Activated CD8-positive, alpha-beta T cell treated with anti-CD3 and anti-CD28 coated beads, Interleukin-2, amount 10 ng/mL, durations not matched to agents 7 days and 5 days (primary cell): ENCODE data around the gene TLR10. TPM values are rescaled to one million over a fixed set of nuclear protein-coding genes. Genes with fewer than 3 reads are reported as not detected.

Experiments used
- ATAC-seq: fragments of 150-1000 bp; cut with Tn5 transposase; one replicate; pipeline ENCODE4 v1.10.0; 2021; ENCODE audit warnings: moderate library complexity
- CTCF ChIA-PET: fragments of 350-600 bp; sonication (Branson Sonifier 250); formaldehyde crosslinking; loops from one replicate; lab custom pipeline; 2021; ENCODE audit warnings: antibody characterized with exemption; lab: Charles Lee
- POLR2A ChIA-PET: fragments of 350-600 bp; sonication (Branson Sonifier 250); formaldehyde crosslinking; loops from one replicate; lab custom pipeline; 2021; ENCODE audit warnings: antibody characterized with exemption; lab: Charles Lee
- DNase-seq: peaks from one replicate; pipeline ENCODE4 v3.0.0-alpha.2; 2020
- H3K27ac Mint-ChIP-seq: one replicate; pipeline ENCODE4 v1.8.0; 2021; ENCODE audit warnings: mild to moderate bottlenecking, mixed read lengths
- H3K27me3 Mint-ChIP-seq: one replicate; pipeline ENCODE4 v1.8.0; 2021; ENCODE audit warnings: low read depth, mixed read lengths
- H3K36me3 Mint-ChIP-seq: one replicate; pipeline ENCODE4 v1.8.0; 2021; ENCODE audit warnings: low read depth, mixed read lengths
- H3K4me1 Mint-ChIP-seq: one replicate; pipeline ENCODE4 v1.8.0; 2021; ENCODE audit warnings: low read depth, mixed read lengths
- H3K4me3 Mint-ChIP-seq: one replicate; pipeline ENCODE4 v1.8.0; 2021; ENCODE audit warnings: mild to moderate bottlenecking, mixed read lengths
- H3K9me3 Mint-ChIP-seq: one replicate; pipeline ENCODE4 v1.8.0; 2022; ENCODE audit warnings: mixed read lengths; ENCODE audit not compliant: insufficient read depth
- total RNA-seq, 2 experiments: library from RNA; stranded (reverse); gene quantifications; one replicate each; pipeline ENCODE4 v1.2.3, GENCODE V29; 2021

TLR10 gene
- under 1 TPM in 1 of 2 experiments, not detected in 1; 0.08 TPM for total RNA-seq

DNA sequence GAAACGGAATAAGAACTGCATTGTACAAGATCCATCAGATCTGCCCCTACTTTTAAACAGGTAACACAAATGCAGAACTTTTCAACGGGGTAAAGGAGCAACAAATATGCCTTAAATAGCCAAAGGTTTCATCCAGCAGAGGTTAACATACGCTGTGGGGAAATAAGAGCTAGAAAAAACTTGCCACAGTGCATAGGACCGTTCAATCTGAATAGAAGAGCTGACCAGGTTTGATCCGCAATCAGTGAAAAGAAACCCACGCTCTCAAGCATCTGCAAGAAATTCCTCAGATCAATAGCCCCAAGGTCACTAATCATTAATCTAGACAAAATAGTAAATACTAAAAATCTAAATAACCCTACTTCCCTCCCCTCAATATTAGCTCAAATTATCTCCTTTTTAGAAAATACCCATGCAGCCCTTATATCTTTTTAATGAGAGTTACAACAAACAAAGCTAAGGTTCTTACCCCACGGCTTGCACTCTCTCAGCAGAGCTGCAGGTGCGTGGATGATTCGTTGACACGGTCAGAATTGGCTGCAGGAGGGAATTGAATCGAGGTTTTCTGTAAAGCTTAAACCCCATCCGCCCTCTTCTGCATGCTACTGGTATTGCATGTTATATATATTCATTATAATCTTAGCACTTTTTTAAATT lies at the start of gene TLR10:
Gene TLR10, minus strand, starts transcription at position 539 of the 657 bp plus-strand sequence. CDS start 7,400 bp downstream, outside the sequence.
- peaks cover 6% of the 10 kb centered on the region for H3K4me1 Mint-ChIP-seq
- H3K9me3 Mint-ChIP-seq, result no peaks in the 10 kb centered on the region
- H3K36me3 Mint-ChIP-seq, result no peaks in the 10 kb centered on the region
- ChIA-PET POLR2A (interaction anchor here (1.1 to 1.2 kb wide), 2 partner anchors 21 to 23 kb away, joined by 4 to 6 read pairs; no protein-coding TSS in a partner anchor), CTCF (interaction anchor here (0.6 to 5.7 kb wide), 40 partner anchors 9 to 713 kb away, joined by 3 to 99 read pairs (median 4); partner anchors contain the start of genes TLR1 and TLR6)
- peaks cover 5% of the 10 kb centered on the region for H3K27me3 Mint-ChIP-seq
- H3K27ac Mint-ChIP-seq, result no peak within 1 kb of the TSS
- H3K4me3 Mint-ChIP-seq, result no peak within 1 kb of the TSS
- DNase-seq, result peak; percentile 64
- ATAC-seq, result peak; percentile 47

DNA sequence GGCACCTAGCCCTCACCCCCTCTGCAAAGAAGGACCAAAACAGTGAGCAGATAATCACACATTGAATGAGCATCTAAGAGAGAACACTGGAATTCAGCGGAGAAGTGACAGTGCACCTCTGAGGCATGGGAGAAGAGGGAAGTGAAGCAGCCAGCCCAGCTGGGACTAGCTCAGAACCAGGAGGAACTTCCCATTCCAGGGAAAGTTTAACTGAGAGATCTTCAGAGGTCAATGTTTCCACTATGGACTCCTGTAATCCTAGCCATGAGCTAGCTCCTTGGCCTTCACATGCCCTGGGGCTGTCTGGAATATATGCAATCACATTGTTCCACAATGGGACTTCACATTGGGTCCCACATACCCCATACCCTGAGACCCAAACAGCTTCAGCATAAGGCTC lies 49.4 kb upstream of the TLR10 start:
- Mint-ChIP-seq H3K4me3 (no peak overlapping the region), H3K27me3 (no peaks in the 10 kb centered on the region), H3K4me1 (peaks cover 2% of the 10 kb centered on the region), H3K36me3 (peaks cover 19% of the 10 kb centered on the region), H3K9me3 (peaks cover 15% of the 10 kb centered on the region), H3K27ac (no peak overlapping the region)
- DNase-seq (no peak), ATAC-seq (no peak)
- CTCF ChIA-PET, result interaction anchor here (0.6 to 1.0 kb wide), 2 partner anchors 23 to 73 kb away, joined by 3 read pairs; no protein-coding TSS in a partner anchor
- POLR2A ChIA-PET, result no interaction called here

GRCh38 chr4:38831653-38832052 lies 48.9 kb upstream of the TLR10 start:
- Mint-ChIP-seq H3K36me3 (peaks cover 19% of the 10 kb centered on the region), H3K4me1 (no peaks in the 10 kb centered on the region), H3K27ac (no peak overlapping the region), H3K27me3 (no peaks in the 10 kb centered on the region), H3K9me3 (peaks cover 15% of the 10 kb centered on the region), H3K4me3 (no peak overlapping the region)
- DNase-seq, result no peak
- CTCF ChIA-PET, result interaction anchor here (0.8 to 1.4 kb wide), 3 partner anchors 22 to 72 kb away, joined by 3 to 6 read pairs (median 3); no protein-coding TSS in a partner anchor
- ATAC-seq, result no peak
- POLR2A ChIA-PET, result no interaction called here

- H3K27ac Mint-ChIP-seq, result no peak overlapping the region
Measured at GRCh38 chr4:38829237-38829636, 46.4 kb upstream of the TLR10 start.

DNA sequence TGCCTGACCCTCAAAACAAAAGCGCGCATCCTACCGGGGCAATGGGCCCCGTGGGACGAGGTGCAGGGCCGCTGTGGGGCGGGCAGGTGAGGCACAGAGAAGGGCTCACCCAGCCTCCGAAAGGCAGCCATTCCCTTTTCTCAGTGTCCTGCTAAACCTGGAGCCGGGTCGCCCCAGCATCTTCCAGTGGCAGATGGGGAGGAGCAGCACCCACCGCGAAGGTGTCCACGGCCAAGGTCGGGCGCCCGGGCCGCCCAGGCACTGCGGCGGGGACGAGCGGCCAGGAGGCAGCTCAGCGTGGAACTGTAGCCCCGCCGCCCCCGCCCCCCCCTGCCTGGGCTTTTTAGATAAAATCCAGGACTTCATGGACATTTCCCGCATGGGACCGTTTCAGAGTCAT lies 41.0 kb upstream of the TLR10 start:
- Mint-ChIP-seq H3K36me3 (peaks cover 10% of the 10 kb centered on the region), H3K27me3 (no peaks in the 10 kb centered on the region), H3K4me3 (no peak overlapping the region), H3K27ac (no peak overlapping the region), H3K4me1 (peaks cover 6% of the 10 kb centered on the region), H3K9me3 (no peaks in the 10 kb centered on the region)
- ATAC-seq (no peak), DNase-seq (no peak)
- CTCF ChIA-PET, result interaction anchor here (1.5 kb wide), 1 partner anchor 42 kb away, joined by 4 read pairs; no protein-coding TSS in a partner anchor
- POLR2A ChIA-PET, result no interaction called here

More at GRCh38 chr4:38829237-38829636, 46.4 kb upstream of the TLR10 start:
- CTCF ChIA-PET, result interaction anchor here (1.0 to 2.5 kb wide), 3 partner anchors 25 to 47 kb away, joined by 3 to 8 read pairs (median 3); partner anchors contain the start of genes TLR1 and TLR10
- no peak for ATAC-seq
- peaks cover 10% of the 10 kb centered on the region for H3K36me3 Mint-ChIP-seq
- peaks cover 1% of the 10 kb centered on the region for H3K9me3 Mint-ChIP-seq
- no peaks in the 10 kb centered on the region for H3K4me1 Mint-ChIP-seq
- no peak overlapping the region for H3K4me3 Mint-ChIP-seq
- no peak for DNase-seq
- H3K27me3 Mint-ChIP-seq, result no peaks in the 10 kb centered on the region
- POLR2A ChIA-PET, result no interaction called here

GRCh38 chr4:38822748-38823303 lies 40.0 kb upstream of the TLR10 start:
- CTCF ChIA-PET, result interaction anchor here (1.5 kb wide), 1 partner anchor 41 kb away, joined by 4 read pairs; no protein-coding TSS in a partner anchor
- H3K4me1 Mint-ChIP-seq, result peaks cover 6% of the 10 kb centered on the region

GRCh38 chr4:38821739-38822138 lies 38.9 kb upstream of the TLR10 start:
- POLR2A ChIA-PET, result no interaction called here
- Mint-ChIP-seq H3K36me3 (peaks cover 10% of the 10 kb centered on the region), H3K27ac (no peak overlapping the region), H3K4me1 (peaks cover 6% of the 10 kb centered on the region), H3K4me3 (no peak overlapping the region), H3K9me3 (no peaks in the 10 kb centered on the region), H3K27me3 (no peaks in the 10 kb centered on the region)
- no peak for ATAC-seq
- CTCF ChIA-PET, result interaction anchor here (1.1 kb wide), 1 partner anchor 17 kb away, joined by 4 read pairs; the partner anchor contains the start of gene TLR1
- DNase-seq, result no peak

More at GRCh38 chr4:38822748-38823303, 40.0 kb upstream of the TLR10 start:
- no peaks in the 10 kb centered on the region for H3K27me3 Mint-ChIP-seq
- H3K36me3 Mint-ChIP-seq, result peaks cover 10% of the 10 kb centered on the region
- ATAC-seq, result no peak
- POLR2A ChIA-PET, result no interaction called here
- no peak overlapping the region for H3K4me3 Mint-ChIP-seq
- DNase-seq, result no peak
- H3K27ac Mint-ChIP-seq, result no peak overlapping the region
- no peaks in the 10 kb centered on the region for H3K9me3 Mint-ChIP-seq

GRCh38 chr4:38820329-38821061 lies 37.7 kb upstream of the TLR10 start:
- ATAC-seq (no peak), DNase-seq (no peak)
- H3K4me3 Mint-ChIP-seq, result no peak overlapping the region
- POLR2A ChIA-PET, result no interaction called here
- CTCF ChIA-PET, result no interaction called here
- H3K27ac Mint-ChIP-seq, result no peak overlapping the region
- H3K9me3 Mint-ChIP-seq, result no peaks in the 10 kb centered on the region
- H3K36me3 Mint-ChIP-seq, result peaks cover 10% of the 10 kb centered on the region
- H3K4me1 Mint-ChIP-seq, result peaks cover 6% of the 10 kb centered on the region
- no peaks in the 10 kb centered on the region for H3K27me3 Mint-ChIP-seq

DNA sequence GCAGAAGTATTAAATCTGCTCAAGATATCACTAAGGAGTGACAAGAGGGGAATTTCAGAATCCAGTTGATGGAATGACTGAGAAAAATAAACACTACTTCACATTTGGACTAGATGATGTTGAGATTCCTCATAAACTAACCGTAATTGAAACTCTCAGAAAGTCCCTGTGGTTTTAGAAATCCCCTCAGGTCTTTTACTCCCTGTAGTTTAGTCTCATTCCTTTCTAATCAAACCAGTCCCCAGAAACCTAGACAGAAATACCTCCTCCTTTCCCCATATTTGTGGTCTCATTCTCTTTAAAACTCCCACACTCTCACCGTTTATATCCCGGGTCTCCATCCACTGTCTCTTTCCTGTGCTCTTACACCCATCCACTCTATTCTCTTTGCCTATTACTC lies 36.8 kb upstream of the TLR10 start:
- peaks cover 10% of the 10 kb centered on the region for H3K36me3 Mint-ChIP-seq
- CTCF ChIA-PET, result interaction anchor here (1.0 to 1.1 kb wide), 2 partner anchors 26 to 41 kb away, joined by 3 read pairs; no protein-coding TSS in a partner anchor
- ATAC-seq (no peak), DNase-seq (no peak)
- no peaks in the 10 kb centered on the region for H3K9me3 Mint-ChIP-seq
- no peak overlapping the region for H3K27ac Mint-ChIP-seq
- no peaks in the 10 kb centered on the region for H3K27me3 Mint-ChIP-seq
- peaks cover 6% of the 10 kb centered on the region for H3K4me1 Mint-ChIP-seq
- POLR2A ChIA-PET, result no interaction called here
- no peak overlapping the region for H3K4me3 Mint-ChIP-seq

DNA sequence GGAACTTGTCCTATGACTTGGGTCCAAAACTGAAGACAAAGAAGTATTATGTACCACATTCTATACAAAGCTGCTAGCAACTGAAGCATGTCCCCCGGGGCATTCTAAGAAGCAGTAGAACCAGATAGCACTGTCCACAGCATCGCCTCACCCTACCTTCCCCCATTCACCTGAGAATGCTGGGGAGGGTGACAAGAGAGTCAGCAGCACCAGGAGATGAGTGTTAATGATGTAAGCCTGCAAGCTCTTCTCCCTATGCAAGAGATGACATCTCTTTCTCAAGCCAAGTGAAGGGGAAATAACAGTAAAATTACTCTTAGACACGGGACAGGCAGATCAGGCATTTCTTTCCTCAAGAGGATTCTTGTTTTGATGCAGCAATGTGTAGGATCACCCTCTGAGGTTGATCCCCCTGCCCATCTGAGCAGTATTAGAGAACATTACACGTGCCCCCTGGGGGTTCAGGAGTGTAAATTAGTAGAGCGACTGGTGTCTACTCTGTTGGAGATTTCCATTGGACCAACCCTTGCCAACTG lies 35.7 kb upstream of the TLR10 start:
- H3K36me3 Mint-ChIP-seq, result peaks cover 9% of the 10 kb centered on the region
- no peak overlapping the region for H3K27ac Mint-ChIP-seq
- no peak for DNase-seq
- H3K4me3 Mint-ChIP-seq, result no peak overlapping the region
- POLR2A ChIA-PET, result no interaction called here
- no peaks in the 10 kb centered on the region for H3K9me3 Mint-ChIP-seq
- no peak for ATAC-seq
- H3K4me1 Mint-ChIP-seq, result peaks cover 9% of the 10 kb centered on the region
- H3K27me3 Mint-ChIP-seq, result no peaks in the 10 kb centered on the region
- CTCF ChIA-PET, result interaction anchor here (1.0 kb wide), 1 partner anchor 24 kb away, joined by 3 read pairs; no protein-coding TSS in a partner anchor
